HG03196 (cell line): ENCODE measurements around the gene ALOX12.

ENCODE experiments used
- ATAC-seq: cut with Tn5 transposase; IDR thresholded peaks from one replicate; pipeline ENCODE4 v1.9.1; 2021; ENCODE audit not compliant: unreplicated experiment

ALOX12 gene

GRCh38 chr17:7021993-7022778 lies 26.3 kb downstream of the ALOX12 start:
- ATAC-seq = peak; percentile 49

GRCh38 chr17:7022781-7023571 lies 27.1 kb downstream of the ALOX12 start, which contains the start of gene BCL6B:
TSS of gene BCL6B (plus strand) at chr17:7023050. CDS start at chr17:7023672, 622 bp downstream.
- no peak for ATAC-seq

GRCh38 chr17:7023576-7024401 lies 27.9 kb downstream of the ALOX12 start:
- ATAC-seq = no peak

- ATAC-seq = no peak
Measured at GRCh38 chr17:7024402-7024785, 28.5 kb downstream of the ALOX12 start.

GRCh38 chr17:7025245-7025644 lies 29.4 kb downstream of the ALOX12 start:
- no peak for ATAC-seq

GRCh38 chr17:7026471-7027115 lies 30.7 kb downstream of the ALOX12 start:
- ATAC-seq = no peak

- no peak for ATAC-seq
Measured at GRCh38 chr17:7027335-7027734, 31.5 kb downstream of the ALOX12 start.

GRCh38 chr17:7029096-7029495 lies 33.2 kb downstream of the ALOX12 start:
- ATAC-seq = no peak

GRCh38 chr17:7029659-7030058 lies 33.8 kb downstream of the ALOX12 start:
- ATAC-seq = no peak

GRCh38 chr17:7034955-7035590 lies 39.2 kb downstream of the ALOX12 start:
- peak; percentile 12 for ATAC-seq

- peak; percentile 88 for ATAC-seq
Measured at GRCh38 chr17:7035591-7036368, 39.9 kb downstream of the ALOX12 start, which contains the start of gene SLC16A13. TSS of gene SLC16A13 (plus strand) at chr17:7036015. CDS start at chr17:7036383, 368 bp downstream.

- no peak for ATAC-seq
Measured at GRCh38 chr17:7038025-7038862, 42.4 kb downstream of the ALOX12 start.

GRCh38 chr17:7039832-7040231 lies 44.0 kb downstream of the ALOX12 start:
- no peak for ATAC-seq

GRCh38 chr17:7041607-7042500 lies 46.0 kb downstream of the ALOX12 start:
- ATAC-seq = no peak

GRCh38 chr17:7042501-7043181 lies 46.8 kb downstream of the ALOX12 start:
- no peak for ATAC-seq

GRCh38 chr17:7043182-7043496 lies 47.3 kb downstream of the ALOX12 start:
- no peak for ATAC-seq
